ENCODE results near the gene TMEM116. TPM values are rescaled to one million over a fixed set of nuclear protein-coding genes. Genes with fewer than 3 reads are reported as not detected.
"Not testable (repeated sequence)": the region's sequence is repeated elsewhere in the genome, so short reads cannot be mapped to it uniquely, and the experiment has no call there.

The TMEM116 gene
- total and polyA plus RNA-seq, 2 of the 4 experiments (the other 2 are of a cell fraction) = 5.5 to 8.4 TPM

DNA sequence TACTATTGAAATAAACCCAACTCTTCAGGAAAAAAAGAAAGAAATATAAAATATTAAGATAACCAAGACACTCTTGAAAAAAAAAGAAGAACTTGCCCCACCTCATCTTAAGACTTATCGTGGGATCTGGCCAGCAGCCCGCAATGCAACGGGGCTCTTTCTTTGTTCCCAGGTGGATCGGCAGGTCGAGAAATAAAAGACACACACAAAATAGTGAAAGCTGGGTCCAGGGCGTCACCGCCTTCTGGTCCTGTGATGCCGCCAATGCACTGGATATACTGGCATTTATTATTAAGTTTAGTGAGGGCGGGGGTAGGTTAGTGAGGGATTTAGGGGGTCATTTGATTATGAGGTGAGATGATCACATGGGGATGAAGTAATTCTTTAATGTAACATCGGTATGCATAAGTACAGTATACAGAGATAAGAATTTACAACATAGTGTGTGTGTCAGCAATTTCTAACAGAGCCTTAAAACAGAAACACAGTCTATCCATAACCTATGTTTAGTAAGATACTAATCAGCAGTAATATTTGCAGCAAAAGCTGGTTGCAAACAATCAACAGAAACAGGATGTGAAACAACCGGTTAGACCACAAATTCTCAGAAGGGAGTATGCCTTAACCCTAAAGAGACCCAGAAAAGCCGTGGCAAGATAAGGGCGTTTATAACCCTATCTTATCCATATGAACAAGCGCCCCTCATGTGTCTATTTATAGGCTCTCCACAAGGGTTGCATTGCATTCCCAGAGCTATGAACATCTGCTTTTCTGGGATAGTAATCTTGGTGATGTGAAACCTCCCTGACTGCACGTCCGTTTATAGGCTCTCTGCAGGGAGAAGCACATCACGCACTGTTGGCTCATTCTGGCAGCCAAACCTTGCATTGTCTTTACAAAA, 18.5 kb downstream of the TMEM116 start:
- H4K5ac ChIP-seq (ENCODE audit: low read depth, low read length); H2AFZ ChIP-seq (replicated peaks; ENCODE audit: low read length, poor library complexity); H3K4me3 ChIP-seq (ENCODE audit: insufficient read depth, low read depth, low read length); H3K27ac ChIP-seq (ENCODE audit: insufficient read depth, low read length); H3K4me2 ChIP-seq (ENCODE audit: low read depth, low read length); intact Hi-C loops (cut with micrococcal nuclease); H3K14ac ChIP-seq (replicated peaks; ENCODE audit: low read depth, low read length); H4K91ac ChIP-seq (ENCODE audit: insufficient read depth, low read depth, low read length); H2BK5ac ChIP-seq (ENCODE audit: low read depth, low read length, poor library complexity, severe bottlenecking); H4K8ac ChIP-seq (ENCODE audit: low read depth in 2 of 2, low read length in 2 of 2); BruUV-seq (replicated peaks); H3K23ac ChIP-seq (ENCODE audit: low read depth, low read length); H3K9ac ChIP-seq (ENCODE audit: low read depth, low read length); H2AK5ac ChIP-seq (ENCODE audit: low read depth, low read length); H2BK15ac ChIP-seq (ENCODE audit: low read depth, low read length); H4K20me1 ChIP-seq (ENCODE audit: insufficient read depth, low read length); H3K36me3 ChIP-seq (ENCODE audit: control insufficient read depth, insufficient read depth, low read length); H3K9me3 ChIP-seq (ENCODE audit: control insufficient read depth, insufficient read depth, low read length); H2AK9ac ChIP-seq (replicated peaks; ENCODE audit: low read depth, low read length, poor library complexity); H3K18ac ChIP-seq (ENCODE audit: low read depth, low read length); in situ Hi-C loops (cut with MboI; ENCODE audit: low sequenced_read_pairs); H2BK120ac ChIP-seq (ENCODE audit: low read depth, low read length); H3K79me1 ChIP-seq (ENCODE audit: low read depth in 1 of 2, low read length in 2 of 2); DNase-seq; H3K9me1 ChIP-seq (ENCODE audit: insufficient read depth, low read length); ATAC-seq (ENCODE audit: low read depth); CTCF ChIA-PET; H3K56ac ChIP-seq (ENCODE audit: extremely low read depth, insufficient read depth, low read length); H3K4me1 ChIP-seq (ENCODE audit: control insufficient read depth, insufficient read depth, low read length); dilution Hi-C loops (cut with HindIII; ENCODE audit: low sequenced_read_pairs, unreplicated experiment); H2BK20ac ChIP-seq (ENCODE audit: low read depth, low read length); H3K4ac ChIP-seq (ENCODE audit: low read depth, low read length); POLR2A ChIA-PET (ENCODE audit: unreplicated experiment); H3K27me3 ChIP-seq (ENCODE audit: control insufficient read depth, insufficient read depth, low read length): not testable (repeated sequence)
- 83% methylated on average over 2 of the region's 17 CpGs; no CpG with 5 or more reads in 1 of the 2 experiments for WGBS, 2 experiments (ENCODE audit: extremely low coverage in 2 of 2, insufficient read length in 1 of 2)
- TF ChIP-seq MAFK (IDR thresholded peaks at IDR 0.05; ENCODE audit: low read depth, low read length) = peak; percentile 70
